MG63 (cell line): ENCODE measurements around the gene RLF. TPM values are rescaled to one million over a fixed set of nuclear protein-coding genes. Genes with fewer than 3 reads are reported as not detected.
"Not testable (repeated sequence)": the region's sequence is repeated elsewhere in the genome, so short reads cannot be mapped to it uniquely, and the experiment has no call there.

ENCODE experiments used
- DNase-seq: peaks from one replicate; pipeline ENCODE4 v3.0.0-alpha.2; 2020
- H3K27me3 ChIP-seq: fragments of 250-450 bp; sonication (Bioruptor Pico); 2 replicates; pipeline ENCODE4 v1.5.1; 2020; ENCODE audit warnings: mild to moderate bottlenecking, moderate library complexity
- H3K36me3 ChIP-seq: fragments of 250-450 bp; sonication (Bioruptor Pico); 2 replicates; pipeline ENCODE4 v1.5.1; 2020; ENCODE audit warnings: mild to moderate bottlenecking, moderate library complexity
- H3K4me3 ChIP-seq: fragments of 250-450 bp; sonication (Bioruptor Pico); 2 replicates; pipeline ENCODE4 v1.5.1; 2020; ENCODE audit warnings: mild to moderate bottlenecking, moderate library complexity
- H3K9me3 ChIP-seq: fragments of 250-450 bp; sonication (Bioruptor Pico); 2 replicates; pipeline ENCODE4 v1.5.1; 2020; ENCODE audit warnings: mild to moderate bottlenecking, moderate library complexity
- total RNA-seq: library from RNA; depleted of rRNA; stranded (reverse); fragments of >200 nt; shearing (Covaris generic); gene quantifications from 2 replicates; pipeline ENCODE4 v1.2.3, GENCODE V29; 2014; ENCODE audit warnings: low replicate concordance

Gene RLF
- total RNA-seq, 1 experiment from 2014 or later, result 4.0 TPM

GRCh38 chr1:40160806-40161124, 422 bp upstream of the RLF start:
- H3K4me3 ChIP-seq, result peak overlapping the region; percentile 91
- H3K36me3 ChIP-seq, result peaks cover 5% of the 10 kb centered on the region
- no peaks in the 10 kb centered on the region for H3K9me3 ChIP-seq
- DNase-seq, result no peak
- no peaks in the 10 kb centered on the region for H3K27me3 ChIP-seq

GRCh38 chr1:40161888-40162397, 756 bp downstream of the RLF start:
- no peaks in the 10 kb centered on the region for H3K27me3 ChIP-seq
- peaks cover 5% of the 10 kb centered on the region for H3K36me3 ChIP-seq
- H3K9me3 ChIP-seq, result no peaks in the 10 kb centered on the region
- H3K4me3 ChIP-seq, result peak overlapping the region; percentile 91
- no peak for DNase-seq

GRCh38 chr1:40162753-40163441, 1.7 kb downstream of the RLF start:
- Histone ChIP-seq H3K9me3 (no peaks in the 10 kb centered on the region), H3K36me3 (peaks cover 5% of the 10 kb centered on the region), H3K27me3 (no peaks in the 10 kb centered on the region), H3K4me3 (peak overlapping the region; percentile 91)
- DNase-seq, result no peak

GRCh38 chr1:40167317-40167716, 6.1 kb downstream of the RLF start:
- Histone ChIP-seq H3K9me3 (no peaks in the 10 kb centered on the region), H3K4me3 (no peak overlapping the region), H3K36me3 (no peaks in the 10 kb centered on the region; the same call in 1 of the 2 replicates), H3K27me3 (no peaks in the 10 kb centered on the region)
- no peak for DNase-seq

GRCh38 chr1:40171036-40171435, 9.8 kb downstream of the RLF start:
- Histone ChIP-seq H3K9me3 (no peaks in the 10 kb centered on the region), H3K27me3 (no peaks in the 10 kb centered on the region), H3K36me3 (no peaks in the 10 kb centered on the region), H3K4me3 (no peak overlapping the region)
- no peak for DNase-seq

- H3K4me3 ChIP-seq, result no peak overlapping the region
- H3K9me3 ChIP-seq, result no peaks in the 10 kb centered on the region
- H3K27me3 ChIP-seq, result no peaks in the 10 kb centered on the region
- DNase-seq, result no peak
- no peaks in the 10 kb centered on the region for H3K36me3 ChIP-seq
These were observed 13.6 kb downstream of the RLF start for GRCh38 chr1:40174788-40175187.

- not testable (repeated sequence) for H3K36me3 ChIP-seq, DNase-seq, H3K27me3 ChIP-seq, H3K9me3 ChIP-seq, H3K4me3 ChIP-seq
These were observed 15.8 kb downstream of the RLF start for GRCh38 chr1:40176989-40177388.

- DNase-seq, result no peak
- no peaks in the 10 kb centered on the region for H3K36me3 ChIP-seq
These were observed 17.0 kb downstream of the RLF start for GRCh38 chr1:40178200-40178599.

GRCh38 chr1:40179496-40180089, 18.4 kb downstream of the RLF start:
- no peaks in the 10 kb centered on the region for H3K27me3 ChIP-seq
- H3K4me3 ChIP-seq, result no peak overlapping the region
- no peaks in the 10 kb centered on the region for H3K9me3 ChIP-seq
- DNase-seq, result no peak
- no peaks in the 10 kb centered on the region for H3K36me3 ChIP-seq

More at GRCh38 chr1:40178200-40178599, 17.0 kb downstream of the RLF start:
- no peaks in the 10 kb centered on the region for H3K9me3 ChIP-seq
- H3K27me3 ChIP-seq, result no peaks in the 10 kb centered on the region
- H3K4me3 ChIP-seq, result no peak overlapping the region

GRCh38 chr1:40183055-40183710, 22.0 kb downstream of the RLF start:
- H3K27me3 ChIP-seq, result no peaks in the 10 kb centered on the region
- H3K36me3 ChIP-seq, result no peaks in the 10 kb centered on the region
- H3K9me3 ChIP-seq, result no peaks in the 10 kb centered on the region
- H3K4me3 ChIP-seq, result no peak overlapping the region
- DNase-seq, result no peak

GRCh38 chr1:40184193-40184592, 23.0 kb downstream of the RLF start:
- no peak for DNase-seq
- Histone ChIP-seq H3K4me3 (no peak overlapping the region), H3K36me3 (no peaks in the 10 kb centered on the region), H3K9me3 (no peaks in the 10 kb centered on the region), H3K27me3 (no peaks in the 10 kb centered on the region)

GRCh38 chr1:40185951-40186864, 25.0 kb downstream of the RLF start:
- Histone ChIP-seq H3K27me3 (no peaks in the 10 kb centered on the region), H3K4me3 (no peak overlapping the region), H3K9me3 (no peaks in the 10 kb centered on the region), H3K36me3 (peaks cover 8% of the 10 kb centered on the region)
- peak; percentile 30 for DNase-seq

GRCh38 chr1:40187399-40187798, 26.2 kb downstream of the RLF start:
- H3K36me3 ChIP-seq, result peaks cover 8% of the 10 kb centered on the region
- H3K9me3 ChIP-seq, result no peaks in the 10 kb centered on the region
- no peak for DNase-seq
- no peak overlapping the region for H3K4me3 ChIP-seq
- H3K27me3 ChIP-seq, result no peaks in the 10 kb centered on the region

GRCh38 chr1:40194639-40195038, 33.5 kb downstream of the RLF start:
- H3K4me3 ChIP-seq, DNase-seq, H3K27me3 ChIP-seq, H3K9me3 ChIP-seq: not testable (repeated sequence)
- H3K36me3 ChIP-seq, result peaks cover 23% of the 10 kb centered on the region

- DNase-seq, result no peak
- H3K4me3 ChIP-seq, result no peak overlapping the region
- no peaks in the 10 kb centered on the region for H3K9me3 ChIP-seq
- no peaks in the 10 kb centered on the region for H3K27me3 ChIP-seq
- peaks cover 15% of the 10 kb centered on the region for H3K36me3 ChIP-seq
These were observed 36.5 kb downstream of the RLF start for GRCh38 chr1:40197656-40198055.

- Histone ChIP-seq H3K27me3 (no peaks in the 10 kb centered on the region), H3K36me3 (peaks cover 15% of the 10 kb centered on the region), H3K9me3 (no peaks in the 10 kb centered on the region), H3K4me3 (no peak overlapping the region)
- DNase-seq, result no peak
These were observed 37.9 kb downstream of the RLF start for GRCh38 chr1:40199126-40199525.

GRCh38 chr1:40204856-40205255, 43.7 kb downstream of the RLF start:
- Histone ChIP-seq H3K36me3 (peaks cover 15% of the 10 kb centered on the region; the same call in 1 of the 2 replicates), H3K4me3 (no peak overlapping the region), H3K9me3 (no peaks in the 10 kb centered on the region), H3K27me3 (no peaks in the 10 kb centered on the region)
- no peak for DNase-seq
